ENCODE results near the gene CLDN19.

Gene CLDN19

GRCh38 chr1:42738678-42739226 is 1.3 kb downstream of the CLDN19 start:
- H3K9me3 ChIP-seq: no peaks in the 10 kb centered on the region
- no peak overlapping the region for H3K4me3 ChIP-seq (ENCODE audit: low read depth, low read length)
- TF ChIP-seq CTCF (IDR thresholded peaks at IDR 0.05; ENCODE audit: low read depth, low read length): no peak
- no peaks in the 10 kb centered on the region for H3K4me1 ChIP-seq
- no peaks in the 10 kb centered on the region for H3K36me3 ChIP-seq
- DNase-seq: no peak
- H3K27me3 ChIP-seq: no peaks in the 10 kb centered on the region

GRCh38 chr1:42737986-42738677 is 1.9 kb downstream of the CLDN19 start:
- DNase-seq: no peak
- H3K9me3 ChIP-seq: no peaks in the 10 kb centered on the region
- no peaks in the 10 kb centered on the region for H3K27me3 ChIP-seq
- no peak for TF ChIP-seq CTCF (IDR thresholded peaks at IDR 0.05; ENCODE audit: low read depth, low read length)
- no peaks in the 10 kb centered on the region for H3K4me1 ChIP-seq
- no peak overlapping the region for H3K4me3 ChIP-seq (ENCODE audit: low read depth, low read length)
- no peaks in the 10 kb centered on the region for H3K36me3 ChIP-seq

- no peak for TF ChIP-seq CTCF (IDR thresholded peaks at IDR 0.05; ENCODE audit: low read depth, low read length)
- H3K4me3 ChIP-seq (ENCODE audit: low read depth, low read length): no peak overlapping the region
- no peak for DNase-seq
- no peaks in the 10 kb centered on the region for H3K36me3 ChIP-seq
- no peaks in the 10 kb centered on the region for H3K4me1 ChIP-seq
- no peaks in the 10 kb centered on the region for H3K9me3 ChIP-seq
- no peaks in the 10 kb centered on the region for H3K27me3 ChIP-seq
These were observed 2.8 kb downstream of the CLDN19 start for GRCh38 chr1:42737257-42737656.

GRCh38 chr1:42736571-42737200 is 3.4 kb downstream of the CLDN19 start:
- H3K4me1 ChIP-seq: no peaks in the 10 kb centered on the region
- DNase-seq: no peak
- no peaks in the 10 kb centered on the region for H3K36me3 ChIP-seq
- no peaks in the 10 kb centered on the region for H3K9me3 ChIP-seq
- TF ChIP-seq CTCF (IDR thresholded peaks at IDR 0.05; ENCODE audit: low read depth, low read length): no peak
- H3K4me3 ChIP-seq (ENCODE audit: low read depth, low read length): no peak overlapping the region
- no peaks in the 10 kb centered on the region for H3K27me3 ChIP-seq

GRCh38 chr1:42736152-42736551 is 3.9 kb downstream of the CLDN19 start:
- DNase-seq: peak; percentile 20
- Histone ChIP-seq H3K36me3 (no peaks in the 10 kb centered on the region), H3K4me3 (ENCODE audit: low read depth, low read length) (no peak overlapping the region), H3K4me1 (no peaks in the 10 kb centered on the region), H3K9me3 (no peaks in the 10 kb centered on the region), H3K27me3 (no peaks in the 10 kb centered on the region)
- no peak; the same call in 1 of the 2 replicates for TF ChIP-seq CTCF (IDR thresholded peaks at IDR 0.05; ENCODE audit: low read depth, low read length)

Data from BE2C (cell line).